SK-N-SH treated with all-trans-retinoic acid at 6 μM for 48 hours (cell line): Measurements from ENCODE around the gene NSMF.

Experiments
- ATAC-seq: fragments of 200-7000 bp; cut with Tn5 transposase; 3 replicates; pipeline ENCODE4 v1.9.1; 2020; ENCODE audit warnings: mild to moderate bottlenecking, moderate library complexity
- ARNTL ChIP-seq: fragments of 450-650 bp; formaldehyde crosslinking; IDR thresholded peaks from 2 replicates; pipeline ENCODE4 v1.5.0; 2020; ENCODE audit warnings: low read depth, mild to moderate bottlenecking, moderate library complexity, borderline replicate concordance
- BACH2 ChIP-seq: fragments of 250-450 bp; sonication (Bioruptor Pico); IDR thresholded peaks from 2 replicates; pipeline ENCODE4 v1.9.0; 2021; ENCODE audit warnings: mild to moderate bottlenecking, borderline replicate concordance
- CSDC2 ChIP-seq: fragments of 250-450 bp; sonication (Bioruptor Pico); IDR thresholded peaks from 2 replicates; pipeline ENCODE4 v1.5.0; 2020; ENCODE audit warnings: mild to moderate bottlenecking, moderate library complexity
- ESRRG ChIP-seq: fragments of 250-450 bp; sonication (Bioruptor Pico); IDR thresholded peaks from 2 replicates; pipeline ENCODE4 v1.6.1; 2021; ENCODE audit warnings: mild to moderate bottlenecking
- GLIS3 ChIP-seq: fragments of 250-450 bp; sonication (Bioruptor Pico); IDR thresholded peaks from 2 replicates; pipeline ENCODE4 v1.5.0; 2020; ENCODE audit warnings: mild to moderate bottlenecking, moderate library complexity
- OSR1 ChIP-seq: fragments of 250-450 bp; sonication (Bioruptor Pico); IDR thresholded peaks from 2 replicates; pipeline ENCODE4 v1.8.0; 2022; ENCODE audit warnings: moderate library complexity, mild to moderate bottlenecking, inconsistent platforms
- PPARA ChIP-seq: fragments of 250-450 bp; sonication (Bioruptor Pico); IDR thresholded peaks from 2 replicates; pipeline ENCODE4 v1.5.0; 2020; ENCODE audit warnings: mild to moderate bottlenecking, borderline replicate concordance
- RARB ChIP-seq: fragments of 250-450 bp; sonication (Bioruptor Pico); IDR thresholded peaks from 2 replicates; pipeline ENCODE4 v1.8.0; 2021; ENCODE audit warnings: mild to moderate bottlenecking, moderate library complexity
- SNAI2 ChIP-seq: fragments of 250-450 bp; sonication (Bioruptor Pico); IDR thresholded peaks from 2 replicates; pipeline ENCODE4 v1.5.0; 2020; ENCODE audit warnings: mild to moderate bottlenecking, moderate library complexity
- TOX ChIP-seq: fragments of 250-450 bp; sonication (Bioruptor Pico); IDR thresholded peaks from 2 replicates; pipeline ENCODE4 v1.8.0; 2021; ENCODE audit warnings: mild to moderate bottlenecking, moderate library complexity, borderline replicate concordance
- ZC3H10 ChIP-seq: fragments of 250-450 bp; sonication (Bioruptor Pico); IDR thresholded peaks from 2 replicates; pipeline ENCODE4 v1.5.1; 2021; ENCODE audit warnings: mild to moderate bottlenecking, moderate library complexity
- ZFP3 ChIP-seq: fragments of 250-450 bp; sonication (Bioruptor Pico); IDR thresholded peaks from 2 replicates; pipeline ENCODE4 v1.5.0; 2020; ENCODE audit warnings: mild to moderate bottlenecking, moderate library complexity
- ZFP30 ChIP-seq: fragments of 450-650 bp; formaldehyde crosslinking; IDR thresholded peaks from 2 replicates; pipeline ENCODE4 v1.5.0; 2022; ENCODE audit warnings: mild to moderate bottlenecking, moderate library complexity
- ZNF565 ChIP-seq: fragments of 450-650 bp; formaldehyde crosslinking; conservative IDR thresholded peaks from 2 replicates; pipeline ENCODE4 v1.5.0; 2020; ENCODE audit warnings: low read depth, mild to moderate bottlenecking, moderate library complexity
- ZNF70 ChIP-seq: fragments of 450-650 bp; formaldehyde crosslinking; IDR thresholded peaks from 2 replicates; pipeline ENCODE4 v1.5.0; 2020; ENCODE audit warnings: mild to moderate bottlenecking, moderate library complexity
- ZNF8 ChIP-seq: fragments of 450-650 bp; formaldehyde crosslinking; IDR thresholded peaks from 2 replicates; pipeline ENCODE4 v1.5.0; 2020; ENCODE audit warnings: mild to moderate bottlenecking, moderate library complexity
- TF ChIP-seq, protein P1 (sequence below): fragments of 250-450 bp; sonication (Bioruptor Pico); IDR thresholded peaks from 2 replicates; pipeline ENCODE4 v1.5.0; 2020; ENCODE audit warnings: mild to moderate bottlenecking, moderate library complexity
- TF ChIP-seq, protein P2 (sequence below): fragments of 250-450 bp; sonication (Bioruptor Pico); IDR thresholded peaks from 2 replicates; pipeline ENCODE4 v1.5.1; 2021; ENCODE audit warnings: mild to moderate bottlenecking, moderate library complexity
- TF ChIP-seq, protein P3 (sequence below): fragments of 250-450 bp; sonication (Bioruptor Pico); IDR thresholded peaks from 2 replicates; pipeline ENCODE4 v1.8.0; 2021; ENCODE audit warnings: low read depth, mild to moderate bottlenecking, moderate library complexity, borderline replicate concordance
- TF ChIP-seq, protein P4 (sequence below): fragments of 250-450 bp; sonication (Bioruptor Pico); IDR thresholded peaks from 2 replicates; pipeline ENCODE4 v1.8.0; 2020; ENCODE audit warnings: mild to moderate bottlenecking, moderate library complexity, borderline replicate concordance

NSMF gene

GRCh38 chr9:137406876-137407589 lies 52.1 kb downstream of the NSMF start:
- peak; percentile 92 for ATAC-seq
- TF ChIP-seq TOX (CRISPR knock-in tag) (no peak), ZNF565 (CRISPR knock-in tag) (no peak), OSR1 (CRISPR knock-in tag) (no peak), GLIS3 (CRISPR knock-in tag) (no peak), ZC3H10 (CRISPR knock-in tag) (no peak), SNAI2 (CRISPR knock-in tag) (no peak), ZFP30 (CRISPR knock-in tag) (no peak), CSDC2 (CRISPR knock-in tag) (no peak), ARNTL (CRISPR knock-in tag) (no peak), ZNF70 (no peak), ESRRG (no peak), BACH2 (CRISPR knock-in tag) (no peak), ZFP3 (no peak), PPARA (no peak), ZNF8 (CRISPR knock-in tag) (no peak)
- TF ChIP-seq, protein P1, sequence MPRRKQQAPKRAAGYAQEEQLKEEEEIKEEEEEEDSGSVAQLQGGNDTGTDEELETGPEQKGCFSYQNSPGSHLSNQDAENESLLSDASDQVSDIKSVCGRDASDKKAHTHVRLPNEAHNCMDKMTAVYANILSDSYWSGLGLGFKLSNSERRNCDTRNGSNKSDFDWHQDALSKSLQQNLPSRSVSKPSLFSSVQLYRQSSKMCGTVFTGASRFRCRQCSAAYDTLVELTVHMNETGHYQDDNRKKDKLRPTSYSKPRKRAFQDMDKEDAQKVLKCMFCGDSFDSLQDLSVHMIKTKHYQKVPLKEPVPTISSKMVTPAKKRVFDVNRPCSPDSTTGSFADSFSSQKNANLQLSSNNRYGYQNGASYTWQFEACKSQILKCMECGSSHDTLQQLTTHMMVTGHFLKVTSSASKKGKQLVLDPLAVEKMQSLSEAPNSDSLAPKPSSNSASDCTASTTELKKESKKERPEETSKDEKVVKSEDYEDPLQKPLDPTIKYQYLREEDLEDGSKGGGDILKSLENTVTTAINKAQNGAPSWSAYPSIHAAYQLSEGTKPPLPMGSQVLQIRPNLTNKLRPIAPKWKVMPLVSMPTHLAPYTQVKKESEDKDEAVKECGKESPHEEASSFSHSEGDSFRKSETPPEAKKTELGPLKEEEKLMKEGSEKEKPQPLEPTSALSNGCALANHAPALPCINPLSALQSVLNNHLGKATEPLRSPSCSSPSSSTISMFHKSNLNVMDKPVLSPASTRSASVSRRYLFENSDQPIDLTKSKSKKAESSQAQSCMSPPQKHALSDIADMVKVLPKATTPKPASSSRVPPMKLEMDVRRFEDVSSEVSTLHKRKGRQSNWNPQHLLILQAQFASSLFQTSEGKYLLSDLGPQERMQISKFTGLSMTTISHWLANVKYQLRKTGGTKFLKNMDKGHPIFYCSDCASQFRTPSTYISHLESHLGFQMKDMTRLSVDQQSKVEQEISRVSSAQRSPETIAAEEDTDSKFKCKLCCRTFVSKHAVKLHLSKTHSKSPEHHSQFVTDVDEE (CRISPR knock-in tag): no peak
- TF ChIP-seq, protein P2, sequence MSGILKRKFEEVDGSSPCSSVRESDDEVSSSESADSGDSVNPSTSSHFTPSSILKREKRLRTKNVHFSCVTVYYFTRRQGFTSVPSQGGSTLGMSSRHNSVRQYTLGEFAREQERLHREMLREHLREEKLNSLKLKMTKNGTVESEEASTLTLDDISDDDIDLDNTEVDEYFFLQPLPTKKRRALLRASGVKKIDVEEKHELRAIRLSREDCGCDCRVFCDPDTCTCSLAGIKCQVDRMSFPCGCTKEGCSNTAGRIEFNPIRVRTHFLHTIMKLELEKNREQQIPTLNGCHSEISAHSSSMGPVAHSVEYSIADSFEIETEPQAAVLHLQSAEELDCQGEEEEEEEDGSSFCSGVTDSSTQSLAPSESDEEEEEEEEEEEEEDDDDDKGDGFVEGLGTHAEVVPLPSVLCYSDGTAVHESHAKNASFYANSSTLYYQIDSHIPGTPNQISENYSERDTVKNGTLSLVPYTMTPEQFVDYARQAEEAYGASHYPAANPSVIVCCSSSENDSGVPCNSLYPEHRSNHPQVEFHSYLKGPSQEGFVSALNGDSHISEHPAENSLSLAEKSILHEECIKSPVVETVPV (CRISPR knock-in tag): no peak
- TF ChIP-seq, protein P3, sequence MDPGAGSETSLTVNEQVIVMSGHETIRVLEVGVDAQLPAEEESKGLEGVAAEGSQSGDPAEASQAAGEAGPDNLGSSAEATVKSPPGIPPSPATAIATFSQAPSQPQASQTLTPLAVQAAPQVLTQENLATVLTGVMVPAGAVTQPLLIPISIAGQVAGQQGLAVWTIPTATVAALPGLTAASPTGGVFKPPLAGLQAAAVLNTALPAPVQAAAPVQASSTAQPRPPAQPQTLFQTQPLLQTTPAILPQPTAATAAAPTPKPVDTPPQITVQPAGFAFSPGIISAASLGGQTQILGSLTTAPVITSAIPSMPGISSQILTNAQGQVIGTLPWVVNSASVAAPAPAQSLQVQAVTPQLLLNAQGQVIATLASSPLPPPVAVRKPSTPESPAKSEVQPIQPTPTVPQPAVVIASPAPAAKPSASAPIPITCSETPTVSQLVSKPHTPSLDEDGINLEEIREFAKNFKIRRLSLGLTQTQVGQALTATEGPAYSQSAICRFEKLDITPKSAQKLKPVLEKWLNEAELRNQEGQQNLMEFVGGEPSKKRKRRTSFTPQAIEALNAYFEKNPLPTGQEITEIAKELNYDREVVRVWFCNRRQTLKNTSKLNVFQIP (CRISPR knock-in tag): no peak
- TF ChIP-seq, protein P4, sequence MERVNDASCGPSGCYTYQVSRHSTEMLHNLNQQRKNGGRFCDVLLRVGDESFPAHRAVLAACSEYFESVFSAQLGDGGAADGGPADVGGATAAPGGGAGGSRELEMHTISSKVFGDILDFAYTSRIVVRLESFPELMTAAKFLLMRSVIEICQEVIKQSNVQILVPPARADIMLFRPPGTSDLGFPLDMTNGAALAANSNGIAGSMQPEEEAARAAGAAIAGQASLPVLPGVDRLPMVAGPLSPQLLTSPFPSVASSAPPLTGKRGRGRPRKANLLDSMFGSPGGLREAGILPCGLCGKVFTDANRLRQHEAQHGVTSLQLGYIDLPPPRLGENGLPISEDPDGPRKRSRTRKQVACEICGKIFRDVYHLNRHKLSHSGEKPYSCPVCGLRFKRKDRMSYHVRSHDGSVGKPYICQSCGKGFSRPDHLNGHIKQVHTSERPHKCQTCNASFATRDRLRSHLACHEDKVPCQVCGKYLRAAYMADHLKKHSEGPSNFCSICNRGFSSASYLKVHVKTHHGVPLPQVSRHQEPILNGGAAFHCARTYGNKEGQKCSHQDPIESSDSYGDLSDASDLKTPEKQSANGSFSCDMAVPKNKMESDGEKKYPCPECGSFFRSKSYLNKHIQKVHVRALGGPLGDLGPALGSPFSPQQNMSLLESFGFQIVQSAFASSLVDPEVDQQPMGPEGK (CRISPR knock-in tag): no peak

- TF ChIP-seq BACH2 (CRISPR knock-in tag) (no peak), PPARA (no peak), RARB (CRISPR knock-in tag) (no peak), ARNTL (CRISPR knock-in tag) (no peak)
- TF ChIP-seq, protein P3 (CRISPR knock-in tag): no peak
- no peak; the same call in 1 of the 3 replicates for ATAC-seq
These were observed 52.9 kb downstream of the NSMF start for GRCh38 chr9:137406085-137406760.

GRCh38 chr9:137405677-137406081 lies 53.5 kb downstream of the NSMF start:
- no peak for TF ChIP-seq TOX (CRISPR knock-in tag)
- peak; percentile 18; the same call in 2 of the 3 replicates for ATAC-seq
